ENCODE results near the gene RNF41.

The RNF41 gene

DNA sequence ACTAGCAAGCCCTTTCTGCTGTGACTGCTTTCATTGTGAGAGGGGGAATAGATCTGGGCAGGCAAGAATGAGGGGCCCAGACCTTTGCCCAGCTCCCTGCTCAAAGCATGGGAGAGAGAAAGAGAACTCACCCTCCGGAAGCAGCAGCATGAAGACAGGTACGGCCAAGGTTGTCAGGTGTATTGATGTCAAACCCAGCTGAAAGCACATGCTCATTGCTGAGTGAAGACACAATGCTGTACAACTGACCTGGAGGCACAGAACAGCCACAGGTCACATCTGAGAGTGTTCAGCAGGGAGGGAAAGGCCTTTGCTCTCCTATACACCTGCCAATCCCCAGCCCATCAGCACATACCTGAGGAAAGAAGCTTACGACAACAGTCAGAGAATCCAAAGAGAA, 30.9 kb upstream of the RNF41 start:
- no peak overlapping the region for H3K4me3 ChIP-seq (replicated peaks; ENCODE audit: low read depth, low read length)
- H3K27me3 ChIP-seq (replicated peaks; ENCODE audit: control insufficient read depth, insufficient read depth, low read length): no peaks in the 10 kb centered on the region
- H3K36me3 ChIP-seq (ENCODE audit: control insufficient read depth, insufficient read depth, low read length): peaks cover 47% of the 10 kb centered on the region
- no peak for DNase-seq (ENCODE audit: extremely low read depth, insufficient read length)
- TF ChIP-seq, protein P1, sequence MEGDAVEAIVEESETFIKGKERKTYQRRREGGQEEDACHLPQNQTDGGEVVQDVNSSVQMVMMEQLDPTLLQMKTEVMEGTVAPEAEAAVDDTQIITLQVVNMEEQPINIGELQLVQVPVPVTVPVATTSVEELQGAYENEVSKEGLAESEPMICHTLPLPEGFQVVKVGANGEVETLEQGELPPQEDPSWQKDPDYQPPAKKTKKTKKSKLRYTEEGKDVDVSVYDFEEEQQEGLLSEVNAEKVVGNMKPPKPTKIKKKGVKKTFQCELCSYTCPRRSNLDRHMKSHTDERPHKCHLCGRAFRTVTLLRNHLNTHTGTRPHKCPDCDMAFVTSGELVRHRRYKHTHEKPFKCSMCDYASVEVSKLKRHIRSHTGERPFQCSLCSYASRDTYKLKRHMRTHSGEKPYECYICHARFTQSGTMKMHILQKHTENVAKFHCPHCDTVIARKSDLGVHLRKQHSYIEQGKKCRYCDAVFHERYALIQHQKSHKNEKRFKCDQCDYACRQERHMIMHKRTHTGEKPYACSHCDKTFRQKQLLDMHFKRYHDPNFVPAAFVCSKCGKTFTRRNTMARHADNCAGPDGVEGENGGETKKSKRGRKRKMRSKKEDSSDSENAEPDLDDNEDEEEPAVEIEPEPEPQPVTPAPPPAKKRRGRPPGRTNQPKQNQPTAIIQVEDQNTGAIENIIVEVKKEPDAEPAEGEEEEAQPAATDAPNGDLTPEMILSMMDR (IDR thresholded peaks at IDR 0.05; ENCODE audit: insufficient read depth, low read length, poor library complexity, severe bottlenecking): no peak

DNA sequence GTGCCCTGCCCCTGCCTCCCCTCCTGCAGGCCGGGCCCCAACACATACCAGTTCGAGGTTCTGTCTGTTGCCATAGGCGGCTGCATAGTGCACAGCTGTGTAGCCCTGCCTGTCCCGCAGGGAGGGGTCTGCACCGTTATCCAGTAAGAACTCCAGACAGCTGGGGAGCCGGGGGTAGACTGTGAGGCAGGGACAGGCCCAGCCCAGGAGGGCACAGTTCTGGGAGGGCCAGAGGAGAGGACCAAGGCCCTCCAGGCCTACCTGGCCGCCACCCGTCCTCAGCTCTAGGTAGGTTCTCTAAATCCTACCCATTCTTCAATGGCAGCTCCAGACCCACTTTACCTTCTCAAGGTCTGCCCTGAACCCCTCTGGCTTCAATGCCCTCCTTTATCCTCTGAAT, 27.0 kb upstream of the RNF41 start:
- Histone ChIP-seq H3K4me3 (replicated peaks; ENCODE audit: low read depth, low read length) (no peak overlapping the region), H3K27me3 (replicated peaks; ENCODE audit: control insufficient read depth, insufficient read depth, low read length) (no peaks in the 10 kb centered on the region), H3K36me3 (ENCODE audit: control insufficient read depth, insufficient read depth, low read length) (peaks cover 49% of the 10 kb centered on the region)
- TF ChIP-seq, protein P1 (IDR thresholded peaks at IDR 0.05; ENCODE audit: insufficient read depth, low read length, poor library complexity, severe bottlenecking): no peak
- DNase-seq (ENCODE audit: extremely low read depth, insufficient read length): no peak

DNA sequence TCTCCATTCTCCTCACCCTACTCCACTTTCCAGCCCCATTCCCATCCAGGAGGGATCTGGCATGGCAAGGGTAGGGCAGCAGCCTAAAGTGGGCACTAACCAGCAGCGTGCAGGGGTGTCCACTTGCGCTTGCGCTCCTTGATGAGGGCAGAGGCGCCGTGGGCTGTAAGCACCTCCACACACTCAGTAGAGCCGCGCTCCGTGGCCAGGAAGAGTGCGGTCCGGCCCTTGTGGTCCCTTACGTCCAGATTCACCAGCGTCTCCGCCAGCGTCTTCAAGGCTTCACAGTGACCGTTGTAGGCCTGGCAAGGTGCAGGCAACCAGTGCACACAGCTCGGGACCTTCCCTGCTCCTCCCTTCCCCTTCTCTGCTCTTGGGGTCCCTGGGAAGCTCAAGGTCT, 26.2 kb upstream of the RNF41 start:
- H3K4me3 ChIP-seq (replicated peaks; ENCODE audit: low read depth, low read length): no peak overlapping the region
- TF ChIP-seq, protein P1 (IDR thresholded peaks at IDR 0.05; ENCODE audit: insufficient read depth, low read length, poor library complexity, severe bottlenecking): no peak
- DNase-seq (ENCODE audit: extremely low read depth, insufficient read length): no peak
- no peaks in the 10 kb centered on the region for H3K27me3 ChIP-seq (replicated peaks; ENCODE audit: control insufficient read depth, insufficient read depth, low read length)
- peaks cover 45% of the 10 kb centered on the region for H3K36me3 ChIP-seq (ENCODE audit: control insufficient read depth, insufficient read depth, low read length)

DNA sequence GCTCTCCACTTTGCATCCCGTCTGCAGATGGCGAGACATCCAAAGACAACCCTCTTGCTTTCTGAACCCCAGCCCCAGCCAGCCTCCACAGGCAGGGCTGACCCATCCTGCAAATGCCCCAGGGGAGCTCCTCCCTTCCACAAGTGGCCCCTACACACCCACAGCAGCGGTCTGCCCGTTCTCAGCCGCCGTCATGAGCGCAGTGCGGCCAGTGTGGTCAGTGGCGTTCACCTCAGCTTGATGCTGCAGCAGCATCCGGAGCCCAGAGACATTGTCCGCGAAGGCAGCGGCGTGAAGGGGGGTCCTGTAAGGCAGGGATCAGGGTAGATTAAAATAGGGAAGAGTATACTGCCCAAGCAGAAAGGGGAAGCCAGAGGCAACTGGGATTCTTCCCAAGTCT, 22.8 kb upstream of the RNF41 start:
- Histone ChIP-seq H3K36me3 (ENCODE audit: control insufficient read depth, insufficient read depth, low read length) (peaks cover 35% of the 10 kb centered on the region), H3K27me3 (replicated peaks; ENCODE audit: control insufficient read depth, insufficient read depth, low read length) (no peaks in the 10 kb centered on the region), H3K4me3 (replicated peaks; ENCODE audit: low read depth, low read length) (no peak overlapping the region)
- TF ChIP-seq, protein P1 (IDR thresholded peaks at IDR 0.05; ENCODE audit: insufficient read depth, low read length, poor library complexity, severe bottlenecking): no peak
- no peak for DNase-seq (ENCODE audit: extremely low read depth, insufficient read length)

DNA sequence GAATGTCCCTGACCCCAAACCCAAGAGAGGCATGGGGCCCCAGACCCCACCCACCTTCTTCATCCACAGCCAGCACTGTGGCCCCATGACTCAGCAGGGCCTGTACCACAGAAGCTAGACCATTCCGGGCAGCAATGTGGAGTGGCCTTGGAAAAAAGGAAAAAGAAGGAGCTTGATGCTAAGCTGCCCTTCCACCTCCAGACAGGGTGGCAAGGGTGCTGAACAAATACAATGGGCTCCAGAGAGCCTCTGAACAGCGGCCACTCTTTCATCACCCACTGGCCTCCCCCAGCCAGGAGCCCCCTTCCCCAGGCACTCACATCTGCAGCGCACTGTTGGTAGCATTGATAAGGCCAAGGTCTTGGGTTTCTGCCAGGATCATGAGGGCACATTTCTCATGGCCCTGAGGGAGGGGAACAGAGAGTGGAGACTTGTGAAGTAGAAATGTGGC, 22.0 kb upstream of the RNF41 start:
- TF ChIP-seq, protein P1 (IDR thresholded peaks at IDR 0.05; ENCODE audit: insufficient read depth, low read length, poor library complexity, severe bottlenecking): no peak
- DNase-seq (ENCODE audit: extremely low read depth, insufficient read length): no peak
- peaks cover 32% of the 10 kb centered on the region for H3K36me3 ChIP-seq (ENCODE audit: control insufficient read depth, insufficient read depth, low read length)
- no peak overlapping the region for H3K4me3 ChIP-seq (replicated peaks; ENCODE audit: low read depth, low read length)
- no peaks in the 10 kb centered on the region for H3K27me3 ChIP-seq (replicated peaks; ENCODE audit: control insufficient read depth, insufficient read depth, low read length)

DNA sequence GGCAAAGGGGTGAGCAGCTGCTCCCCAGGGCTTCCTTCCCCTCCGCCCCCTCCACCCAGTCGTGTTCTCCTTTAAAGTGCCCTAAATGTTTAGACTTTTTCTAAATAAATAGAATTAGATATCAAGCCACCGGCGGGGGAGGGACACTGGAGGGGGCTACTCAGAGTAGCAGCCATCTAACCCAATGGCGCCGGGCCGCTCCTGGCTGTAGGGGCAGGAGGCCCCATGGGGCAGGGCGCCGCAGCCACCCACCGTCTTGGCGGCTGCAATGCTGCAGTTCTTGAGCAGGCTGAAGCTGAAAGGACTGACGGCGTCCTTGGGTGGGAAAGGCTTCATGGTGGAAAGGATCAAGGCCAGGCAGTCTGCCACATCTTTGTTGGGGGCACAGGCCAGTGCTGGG, 21.3 kb upstream of the RNF41 start:
- Histone ChIP-seq H3K27me3 (replicated peaks; ENCODE audit: control insufficient read depth, insufficient read depth, low read length) (no peaks in the 10 kb centered on the region), H3K4me3 (replicated peaks; ENCODE audit: low read depth, low read length) (no peak overlapping the region), H3K36me3 (ENCODE audit: control insufficient read depth, insufficient read depth, low read length) (peaks cover 27% of the 10 kb centered on the region)
- DNase-seq (ENCODE audit: extremely low read depth, insufficient read length): no peak
- TF ChIP-seq, protein P1 (IDR thresholded peaks at IDR 0.05; ENCODE audit: insufficient read depth, low read length, poor library complexity, severe bottlenecking): no peak
